Anterior cingulate cortex (tissue), 58 donors: Measurements from ENCODE around the gene HNRNPF.
"Not testable (repeated sequence)": the region's sequence is repeated elsewhere in the genome, so short reads cannot be mapped to it uniquely, and the experiment has no call there.

Source experiments
- DNase-seq, 58 donors: peaks; one replicate each; lab custom pipeline; 2025; lab: John Stamatoyannopoulos, UW

The HNRNPF gene

DNA sequence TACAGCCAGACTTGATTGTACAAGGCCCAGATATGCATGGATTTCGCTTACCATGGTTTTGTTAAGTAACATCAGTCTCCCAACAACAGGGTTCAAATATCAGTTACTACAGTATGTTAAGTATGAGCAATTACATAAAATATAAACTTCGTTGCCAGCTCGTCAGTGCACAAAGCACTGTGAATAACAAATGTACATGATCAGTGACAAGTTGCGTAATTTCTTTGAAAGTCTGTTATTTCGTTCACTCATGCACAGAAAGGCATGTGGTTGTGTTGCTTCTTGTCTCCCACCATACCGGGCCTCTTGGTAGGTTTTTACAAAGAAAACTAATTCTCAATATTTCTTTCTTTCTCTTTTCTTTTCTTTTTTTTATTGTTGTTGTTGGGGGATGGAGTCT is 15.4 kb upstream of the HNRNPF start:
- no peak for DNase-seq

DNA sequence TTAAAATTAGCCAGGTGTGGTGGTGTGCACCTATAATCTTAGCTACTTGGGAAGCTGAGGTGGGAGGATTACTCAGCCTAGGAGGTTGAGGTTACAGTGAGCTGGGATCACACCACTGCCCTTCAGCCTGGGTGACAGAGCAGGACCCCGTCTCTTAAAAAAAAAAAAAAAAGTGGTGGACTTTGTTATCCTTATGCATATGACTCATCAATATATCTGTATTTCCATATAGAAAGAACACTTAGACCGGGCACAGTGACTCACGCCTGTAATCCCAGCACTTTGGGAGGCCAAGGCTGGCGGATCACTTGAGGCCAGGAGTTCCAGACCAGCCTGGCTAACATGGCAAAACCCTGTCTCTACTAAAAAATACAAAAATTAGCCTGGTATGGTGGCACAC is 13.0 kb upstream of the HNRNPF start:
- not testable (repeated sequence) for DNase-seq

DNA sequence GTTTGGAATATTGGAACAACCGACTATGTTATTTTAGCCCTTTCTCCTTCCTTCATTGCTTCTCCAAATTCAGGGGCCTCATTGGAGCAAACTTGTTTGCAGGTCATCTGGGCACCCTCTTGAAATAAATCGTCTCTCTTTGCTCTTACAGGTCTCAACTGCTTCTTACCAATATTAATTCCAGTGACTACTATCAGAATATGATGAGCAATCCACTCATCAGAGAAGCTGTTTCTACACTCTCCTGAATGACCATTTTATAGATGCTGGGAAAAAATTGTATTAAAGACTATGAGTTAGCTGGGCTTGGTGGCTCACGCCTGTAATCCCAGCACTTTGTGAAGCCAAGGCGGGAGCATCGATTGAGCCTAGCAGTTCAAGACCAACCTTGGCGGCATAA is 12.5 kb upstream of the HNRNPF start:
- DNase-seq: no peak

DNA sequence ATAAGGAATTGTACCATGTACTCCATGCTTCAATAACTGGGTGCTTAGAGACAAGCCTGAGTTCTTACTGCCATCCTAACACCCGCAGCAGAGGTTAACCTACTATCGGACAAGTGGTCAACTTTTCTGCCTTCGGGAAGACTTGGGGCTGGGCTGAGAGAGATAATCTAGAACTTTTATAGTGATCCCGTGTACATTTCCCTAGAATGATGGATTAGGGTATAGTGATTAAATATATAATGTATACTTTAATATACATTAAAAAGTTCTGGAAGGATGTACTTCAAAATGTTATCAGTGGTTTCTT is 12.2 kb upstream of the HNRNPF start:
- DNase-seq: no peak

DNA sequence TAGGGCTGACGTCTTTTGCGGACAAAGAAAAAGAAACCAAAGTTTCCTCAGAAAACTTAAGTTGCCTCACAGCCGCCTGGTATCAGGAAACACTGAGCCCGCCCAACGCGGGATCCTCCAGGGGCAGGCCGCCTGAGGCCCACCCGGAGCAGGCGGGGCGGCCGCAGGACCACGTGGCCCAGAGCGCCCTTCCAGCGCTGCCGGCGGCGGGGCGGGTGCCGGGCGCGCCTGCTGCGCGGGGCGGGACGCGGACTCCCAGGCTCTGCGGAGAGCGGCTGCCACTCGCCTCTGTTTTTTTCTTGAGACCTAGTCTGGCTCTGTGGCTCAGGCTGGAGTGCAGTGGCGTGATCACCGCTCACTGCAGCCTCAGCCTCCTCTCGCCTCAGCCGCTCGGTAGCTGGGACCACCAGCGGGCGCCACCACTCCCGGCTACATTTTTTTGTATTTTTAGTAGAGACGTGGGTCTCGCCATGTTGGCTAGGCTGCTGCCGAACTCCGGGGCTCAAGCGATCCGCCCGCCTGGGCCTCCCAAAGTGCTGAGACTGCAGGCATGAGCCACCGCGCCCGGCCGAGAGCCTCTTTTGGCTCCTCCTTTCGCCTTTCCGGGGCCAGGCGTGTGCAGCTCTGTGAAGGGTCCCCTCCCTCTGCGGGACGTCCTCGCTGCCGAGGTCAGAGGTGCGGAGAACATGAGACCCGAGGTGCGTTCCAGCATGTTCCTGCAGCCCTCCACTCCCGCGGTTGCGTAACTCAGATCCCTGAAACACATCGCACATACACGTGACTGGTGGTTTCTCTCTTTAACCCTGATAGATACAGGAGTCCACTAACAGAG is 11.6 kb upstream of the HNRNPF start:
- DNase-seq: peak; percentile 49 to 88 (median 79)

DNA sequence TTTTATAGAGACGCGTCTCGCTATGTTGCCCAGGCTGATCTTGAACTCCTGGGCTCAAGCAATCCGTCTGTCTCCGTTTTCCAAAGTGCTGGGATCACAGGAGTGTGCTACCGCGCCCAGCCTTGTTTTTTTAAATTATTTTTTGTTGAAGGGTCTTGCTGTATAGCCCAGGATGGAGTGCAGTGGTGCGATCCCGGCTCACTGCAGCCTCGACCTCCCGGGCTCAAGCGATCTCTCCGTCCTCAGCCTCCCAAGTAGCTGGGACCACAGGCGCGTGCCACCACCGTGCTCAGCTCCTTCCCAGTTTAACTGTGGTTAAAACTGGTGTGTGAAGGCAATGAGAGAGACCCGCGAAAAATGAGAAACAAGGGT is 11.0 kb upstream of the HNRNPF start:
- peak in 1 of 58 donors; percentile 45 for DNase-seq

DNA sequence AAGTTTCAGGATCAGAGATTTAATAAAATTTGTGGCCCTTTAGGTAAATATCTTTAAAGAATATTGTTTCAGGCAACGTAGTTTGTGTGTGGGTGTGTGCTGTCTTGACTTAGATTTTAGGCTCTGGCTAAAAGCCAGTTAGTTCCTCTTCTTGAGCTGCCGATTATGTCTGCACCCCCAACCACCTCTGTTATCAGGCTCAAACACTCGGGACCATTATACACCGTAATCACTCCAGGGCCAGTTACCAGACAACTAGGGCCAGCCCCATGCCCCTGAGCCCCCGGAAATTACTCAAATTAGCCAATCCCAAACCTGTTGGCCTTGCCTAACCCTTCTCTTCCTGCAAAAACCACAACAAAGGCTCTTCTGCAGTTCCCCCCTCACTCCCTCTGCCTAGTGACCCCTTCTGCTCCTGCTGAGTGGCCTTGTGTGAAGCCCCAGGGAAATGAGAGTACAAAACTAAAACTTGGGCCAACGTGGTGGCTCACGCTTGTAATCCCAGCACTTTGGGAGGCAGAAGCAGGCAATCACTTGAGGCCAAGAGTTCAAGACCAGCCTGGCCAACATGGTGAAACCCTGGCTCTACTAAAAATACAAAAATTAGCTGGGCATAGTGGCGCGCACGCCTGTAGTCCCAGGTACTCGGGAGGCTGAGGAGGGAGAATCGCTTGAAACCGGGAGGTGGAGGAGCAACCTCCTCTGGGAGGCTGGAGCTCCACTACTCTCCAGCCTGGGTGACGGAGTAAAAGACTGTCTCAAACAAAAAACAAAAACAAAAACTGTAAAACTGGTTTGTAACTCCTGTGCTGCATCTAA is 9.2 kb upstream of the HNRNPF start:
- peak in 3 of 58 donors; percentile 6 to 16 (median 9) for DNase-seq

DNA sequence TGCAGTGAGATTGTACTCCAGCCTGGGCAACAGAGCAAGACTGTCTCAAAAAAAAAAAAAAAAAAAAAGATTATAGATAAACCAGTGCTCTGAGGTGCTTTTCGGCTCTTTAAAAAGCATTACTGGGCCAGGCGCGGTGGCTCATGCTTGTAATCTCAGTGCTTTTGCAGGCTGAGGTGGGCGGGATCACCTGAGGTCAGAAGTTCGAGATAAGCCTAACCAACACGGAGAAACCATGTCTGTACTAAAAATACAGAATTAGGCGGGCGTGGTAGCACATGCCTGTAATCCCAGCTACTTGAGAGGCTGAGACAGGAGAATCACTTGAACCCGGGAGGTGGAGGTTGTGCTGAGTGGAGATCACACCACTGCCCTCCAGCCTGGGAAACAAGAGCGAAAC is 6.6 kb upstream of the HNRNPF start:
- DNase-seq: no peak

DNA sequence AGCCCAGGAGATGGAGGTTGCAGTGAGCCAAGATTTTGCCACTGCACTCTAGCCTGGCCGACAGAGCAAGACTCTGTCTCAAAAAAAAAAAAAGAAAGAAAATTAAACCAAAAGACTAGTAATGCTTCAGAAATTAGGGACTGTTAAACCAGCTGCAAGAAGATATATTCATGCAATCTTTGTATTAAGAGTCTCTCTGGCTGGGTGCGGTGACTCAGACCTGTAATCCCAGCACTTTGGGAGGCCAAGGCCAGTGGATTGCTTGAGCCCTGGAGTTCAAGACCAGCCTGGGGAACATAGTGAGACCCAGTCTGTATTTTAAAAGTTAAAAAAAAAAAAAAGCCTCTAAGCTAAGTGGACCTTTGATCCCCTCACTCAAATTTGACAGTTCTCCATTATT is 2.5 kb upstream of the HNRNPF start:
- no peak for DNase-seq

DNA sequence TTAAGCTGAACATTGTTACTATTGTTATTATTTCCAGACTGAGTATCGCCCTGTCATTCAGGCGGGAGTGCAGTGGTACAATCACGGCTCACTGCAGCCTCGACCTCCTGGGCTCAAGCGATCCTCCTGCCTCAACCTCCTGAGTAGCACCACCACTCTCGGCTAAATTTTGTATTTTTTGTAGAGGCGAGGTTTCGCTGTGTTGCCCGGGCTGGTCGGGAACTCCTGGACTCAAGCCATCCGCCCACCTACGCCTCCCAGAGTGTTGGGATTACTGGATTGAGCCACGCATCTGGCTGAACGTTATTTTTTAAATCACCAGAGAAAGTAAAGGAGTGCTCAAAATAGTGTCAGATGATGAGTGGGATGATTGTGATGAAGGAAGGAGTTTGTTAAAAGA is 1.4 kb upstream of the HNRNPF start:
- peak in 2 of 58 donors; percentile 5 for DNase-seq

DNA sequence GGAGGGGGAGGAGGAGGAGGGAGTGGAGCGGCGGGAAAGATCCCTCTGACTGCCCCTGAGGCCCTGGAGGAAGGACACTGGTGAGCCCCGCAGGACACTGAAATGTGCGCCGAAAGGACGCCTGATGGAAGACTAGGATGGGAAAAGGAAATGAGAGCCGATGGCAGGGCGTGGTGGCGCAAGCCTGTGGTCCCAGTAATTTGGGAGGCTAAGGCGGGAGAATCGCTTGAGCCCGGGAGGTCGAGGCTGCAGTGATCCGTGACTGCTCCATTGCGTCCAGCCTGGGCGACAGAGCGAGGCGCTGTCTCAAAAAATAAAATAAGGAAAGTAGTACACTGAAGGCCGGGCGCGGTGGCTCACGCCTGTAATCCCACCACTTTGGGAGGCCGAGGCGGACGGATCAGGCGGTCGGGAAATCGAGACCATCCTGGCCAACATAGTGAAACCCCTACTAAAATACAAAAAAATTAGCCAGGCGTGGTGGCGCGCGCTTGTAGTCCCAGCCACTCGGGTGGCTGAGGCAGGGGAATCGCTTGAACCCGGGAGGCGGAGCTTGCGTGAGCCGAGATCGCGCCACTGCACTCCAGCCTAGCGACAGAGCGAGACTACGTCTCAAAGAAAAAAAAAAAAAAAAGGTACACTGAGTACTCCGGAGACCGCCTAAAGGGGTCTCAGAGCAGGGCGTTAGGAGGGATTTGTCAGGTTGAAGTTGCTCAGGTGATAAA is 561 bp upstream of the HNRNPF start:
- DNase-seq: peak in 18 of 58 donors; percentile 8 to 64 (median 44)

DNA sequence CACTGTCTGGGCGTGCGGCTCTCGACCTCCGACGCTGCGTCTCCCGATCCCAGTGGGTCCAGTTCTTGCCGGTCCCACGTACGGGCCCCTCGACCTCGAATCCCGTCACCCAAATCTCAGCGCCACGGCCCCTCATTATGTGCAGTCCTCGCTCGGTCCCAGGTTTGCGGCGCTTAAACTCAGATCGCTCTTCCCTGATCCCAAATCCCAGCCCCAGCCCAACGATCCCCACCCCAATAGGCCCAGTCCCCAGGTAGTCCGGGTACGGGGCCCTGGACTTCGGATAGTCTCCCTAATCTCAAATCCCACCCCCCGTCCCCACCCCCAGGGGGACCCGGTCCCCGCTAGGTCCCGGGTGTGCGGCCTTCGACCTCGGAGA is 666 bp downstream of the HNRNPF start:
- peak in 1 of 58 donors; percentile 25 for DNase-seq

DNA sequence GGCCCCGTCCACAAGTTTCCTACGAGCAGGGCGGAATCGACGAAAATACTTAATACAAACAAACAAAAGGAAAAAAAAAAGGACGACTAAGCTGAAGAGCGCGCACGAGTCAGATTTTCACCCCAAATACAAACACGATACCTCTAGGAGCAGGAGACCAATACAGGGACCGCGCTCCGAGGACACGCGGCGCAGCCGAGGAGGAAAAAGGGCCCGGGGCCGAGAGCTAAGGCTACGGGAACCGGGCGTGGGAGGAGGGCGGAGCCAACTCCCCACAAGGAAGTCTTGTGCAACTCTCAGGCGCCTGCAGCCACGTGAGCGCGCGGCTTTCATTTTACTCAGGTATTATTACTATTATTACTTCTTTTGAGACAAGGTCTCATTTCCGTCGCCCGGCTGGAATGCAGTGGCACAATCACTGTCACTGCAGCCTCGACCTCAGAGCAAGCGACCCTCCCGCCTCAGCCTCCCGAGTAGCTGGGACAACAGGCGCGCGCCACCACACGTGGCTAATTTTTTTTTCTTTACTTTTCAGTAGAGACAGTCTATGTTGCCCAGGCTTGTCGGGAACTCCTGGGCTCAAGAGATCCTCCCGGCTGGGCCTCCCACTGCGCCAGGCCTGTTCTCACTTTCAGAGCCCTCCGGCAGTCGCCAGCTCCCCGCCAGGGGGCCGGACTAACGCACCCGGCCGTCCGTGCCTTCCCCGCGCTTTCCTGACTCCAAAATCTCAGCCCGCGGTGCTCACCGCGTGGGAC is 1.2 kb downstream of the HNRNPF start:
- peak in 53 of 58 donors; percentile 19 to 86 (median 60) for DNase-seq

DNA sequence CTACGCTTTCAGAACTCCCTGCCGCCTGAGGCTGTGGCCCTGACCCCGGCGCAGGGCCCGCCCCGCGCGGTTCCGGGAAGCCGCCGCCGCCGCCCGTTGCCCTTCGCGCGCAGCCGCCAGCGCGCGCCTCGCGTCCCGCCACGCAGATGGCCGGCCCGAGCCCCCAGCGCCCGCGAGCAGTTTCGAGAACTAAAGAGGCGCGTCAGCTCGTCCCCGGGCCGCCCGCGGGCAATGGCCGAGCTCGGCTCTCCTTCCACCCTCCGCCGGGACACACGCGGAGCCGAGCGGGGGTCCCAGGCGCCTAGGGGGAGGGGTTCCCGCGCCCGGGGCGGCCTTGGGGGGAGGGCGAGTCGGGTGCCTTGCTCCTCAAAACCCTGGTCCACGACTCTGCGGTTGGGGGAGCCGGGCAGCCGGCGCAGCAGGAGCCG is 1.8 kb downstream of the HNRNPF start:
- DNase-seq: peak in 23 of 58 donors; percentile 6 to 63 (median 36)

DNA sequence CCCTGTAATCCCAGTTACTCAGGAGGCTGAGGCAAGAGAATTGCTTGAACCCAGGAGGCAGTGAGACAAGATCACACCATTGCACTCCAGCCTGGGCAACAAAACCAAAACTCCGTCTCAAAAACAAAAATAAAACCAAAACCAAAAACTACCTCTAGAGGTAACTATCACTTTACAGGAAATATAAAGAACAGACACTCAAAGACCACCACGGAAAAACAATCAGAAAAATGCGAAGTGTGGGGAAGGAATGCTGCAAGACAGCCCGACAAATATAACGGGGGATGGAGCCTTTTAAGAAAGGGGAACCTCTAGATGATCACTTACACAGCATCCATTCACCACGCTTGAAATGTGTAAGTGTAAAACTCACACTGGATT is 4.3 kb downstream of the HNRNPF start:
- DNase-seq: no peak

DNA sequence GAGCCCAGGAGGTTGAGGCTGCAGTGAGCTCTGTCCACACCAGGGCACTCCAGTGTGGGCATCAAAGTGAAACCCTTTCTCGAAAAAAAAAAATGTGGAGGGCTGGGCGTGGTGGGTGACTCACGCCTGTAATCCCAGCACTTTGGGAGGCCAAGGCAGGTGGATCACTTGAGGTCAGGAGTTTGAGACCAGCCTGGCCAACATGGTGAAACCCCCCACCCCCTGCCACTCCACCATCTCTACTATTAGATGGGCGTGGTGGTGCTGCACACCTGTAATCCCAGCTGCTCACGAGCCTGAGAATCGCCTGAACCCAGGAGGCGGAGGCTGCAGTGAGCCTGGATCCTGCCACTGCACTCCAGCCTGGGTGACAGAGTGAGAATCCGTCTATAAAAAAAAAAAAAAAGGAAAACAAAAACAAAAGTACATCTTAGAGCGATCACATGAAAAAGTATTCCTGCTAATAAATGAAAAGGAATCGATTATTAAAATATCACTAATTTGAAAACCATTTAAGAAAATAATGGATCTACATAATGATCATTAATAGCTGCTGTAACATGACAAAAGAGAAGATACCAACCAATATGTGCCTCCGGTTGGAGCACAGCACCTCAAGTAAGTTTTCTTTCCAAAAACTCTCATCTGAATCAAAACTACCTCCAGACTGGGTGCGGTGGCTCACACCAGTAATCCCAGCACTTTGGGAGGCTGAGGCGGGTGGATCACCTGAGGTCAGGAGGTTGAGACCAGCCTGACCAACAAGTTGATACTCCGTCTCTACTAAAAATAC is 4.9 kb downstream of the HNRNPF start:
- DNase-seq: no peak

DNA sequence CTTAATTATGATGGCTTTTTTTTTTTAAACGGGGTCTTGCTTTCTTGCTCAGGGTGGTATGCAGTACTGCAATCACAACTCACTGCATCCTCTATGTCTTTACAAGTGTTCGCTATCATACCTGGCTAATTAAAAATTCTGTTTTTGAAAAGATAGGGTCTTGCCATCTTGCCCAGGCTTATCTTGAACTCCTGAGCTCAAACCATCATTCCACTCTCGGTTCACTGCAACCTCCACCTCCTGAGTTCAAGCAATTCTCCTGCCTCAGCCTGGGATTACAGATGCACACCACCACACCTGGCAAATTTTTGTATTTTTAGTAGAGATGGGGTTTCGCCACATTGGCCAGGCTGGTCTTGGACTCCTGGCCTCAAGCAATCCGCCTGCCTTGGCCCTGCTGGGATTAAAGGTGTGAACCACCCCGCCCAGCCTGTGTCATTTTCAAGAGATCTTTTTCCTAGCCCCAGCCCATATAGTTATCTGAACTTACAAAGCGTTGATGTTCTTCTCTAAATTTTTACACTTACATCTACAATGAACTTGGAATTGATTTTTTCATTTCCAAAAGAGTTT is 6.0 kb downstream of the HNRNPF start:
- no peak for DNase-seq

DNA sequence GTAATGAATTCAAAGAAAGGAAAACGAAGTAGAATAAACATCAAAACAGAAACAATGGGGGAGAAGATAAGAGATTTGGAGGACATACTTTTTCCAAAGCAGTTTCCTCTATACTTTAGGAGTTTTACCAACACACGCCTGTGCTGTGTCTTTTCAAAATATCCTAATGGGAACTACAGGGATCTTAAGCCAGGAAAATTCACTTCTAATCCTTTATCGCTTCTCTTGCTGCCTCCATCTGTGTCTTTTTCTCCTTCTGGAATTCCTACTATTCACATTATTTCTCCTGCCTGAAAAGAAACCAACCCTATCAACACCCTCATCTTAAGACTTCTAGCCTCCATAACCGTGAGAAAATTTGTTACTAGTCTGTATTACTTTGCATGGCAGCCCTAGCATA is 6.8 kb downstream of the HNRNPF start:
- no peak for DNase-seq

DNA sequence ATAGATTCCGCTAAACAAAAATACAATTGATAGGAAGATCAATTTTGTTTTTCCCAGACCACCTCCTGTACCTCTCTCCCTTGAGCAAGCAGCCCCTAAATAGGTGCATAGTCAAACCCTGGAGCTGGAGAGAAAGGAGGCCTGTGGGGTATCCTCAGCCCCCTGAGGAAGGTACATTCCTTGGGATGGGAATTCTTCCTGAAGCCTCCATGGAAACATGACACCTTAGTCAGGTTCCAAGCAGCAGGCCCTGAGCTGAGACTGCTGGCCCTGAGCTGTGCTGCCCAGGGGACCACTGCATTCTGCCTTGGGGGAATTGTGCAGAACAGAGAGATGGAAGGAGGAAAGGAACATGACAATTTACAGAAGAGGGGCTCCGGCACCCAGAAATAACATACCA is 7.4 kb downstream of the HNRNPF start:
- DNase-seq: no peak
